ENCODE results near the gene PIK3IP1.
"Not testable (repeated sequence)": the region's sequence is repeated elsewhere in the genome, so short reads cannot be mapped to it uniquely, and the experiment has no call there.

The PIK3IP1 gene, protein sequence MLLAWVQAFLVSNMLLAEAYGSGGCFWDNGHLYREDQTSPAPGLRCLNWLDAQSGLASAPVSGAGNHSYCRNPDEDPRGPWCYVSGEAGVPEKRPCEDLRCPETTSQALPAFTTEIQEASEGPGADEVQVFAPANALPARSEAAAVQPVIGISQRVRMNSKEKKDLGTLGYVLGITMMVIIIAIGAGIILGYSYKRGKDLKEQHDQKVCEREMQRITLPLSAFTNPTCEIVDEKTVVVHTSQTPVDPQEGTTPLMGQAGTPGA

DNA sequence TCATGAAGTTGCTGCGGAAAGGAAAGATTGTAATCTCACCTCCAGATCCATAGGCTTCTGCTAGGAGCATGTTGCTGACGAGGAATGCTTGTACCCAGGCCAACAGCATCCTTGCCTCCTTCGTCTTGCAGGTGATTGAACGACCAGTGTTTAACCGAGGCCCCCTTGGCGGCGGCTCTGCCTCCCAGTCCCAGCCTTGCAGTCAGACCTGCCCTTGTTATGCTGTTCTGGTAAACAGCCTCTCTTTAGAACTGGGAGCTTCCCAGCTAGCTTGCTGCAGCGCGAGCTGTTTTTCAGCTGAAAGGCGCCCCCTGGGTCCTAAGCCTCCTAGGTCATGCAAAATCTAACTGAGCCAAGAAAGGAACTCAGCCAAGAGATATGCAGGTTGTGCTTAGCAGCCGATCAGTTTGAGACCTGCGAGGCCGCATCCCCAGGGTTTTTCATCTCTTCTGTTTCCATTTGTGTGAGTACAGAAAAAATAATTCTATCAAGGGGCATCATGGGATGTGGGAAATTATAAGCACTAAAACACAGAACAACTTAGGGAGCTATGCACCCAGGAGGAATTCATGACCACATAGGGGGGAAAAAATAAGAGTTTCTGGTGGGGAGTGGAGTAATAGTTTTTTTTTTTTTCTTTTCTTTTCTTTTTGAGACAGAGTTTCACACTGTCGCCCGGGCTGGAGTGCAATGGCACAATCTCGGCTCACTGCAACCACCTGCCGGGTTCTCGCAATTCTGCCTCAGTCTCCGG, at the start of gene PIK3IP1:
Gene PIK3IP1, minus strand, starts transcription at position 253 of the 754 bp plus-strand sequence. Its CDS starts 144 bp downstream, at position 109.
- peak; percentile 52 for DNase-seq (ENCODE audit: low read depth)

DNA sequence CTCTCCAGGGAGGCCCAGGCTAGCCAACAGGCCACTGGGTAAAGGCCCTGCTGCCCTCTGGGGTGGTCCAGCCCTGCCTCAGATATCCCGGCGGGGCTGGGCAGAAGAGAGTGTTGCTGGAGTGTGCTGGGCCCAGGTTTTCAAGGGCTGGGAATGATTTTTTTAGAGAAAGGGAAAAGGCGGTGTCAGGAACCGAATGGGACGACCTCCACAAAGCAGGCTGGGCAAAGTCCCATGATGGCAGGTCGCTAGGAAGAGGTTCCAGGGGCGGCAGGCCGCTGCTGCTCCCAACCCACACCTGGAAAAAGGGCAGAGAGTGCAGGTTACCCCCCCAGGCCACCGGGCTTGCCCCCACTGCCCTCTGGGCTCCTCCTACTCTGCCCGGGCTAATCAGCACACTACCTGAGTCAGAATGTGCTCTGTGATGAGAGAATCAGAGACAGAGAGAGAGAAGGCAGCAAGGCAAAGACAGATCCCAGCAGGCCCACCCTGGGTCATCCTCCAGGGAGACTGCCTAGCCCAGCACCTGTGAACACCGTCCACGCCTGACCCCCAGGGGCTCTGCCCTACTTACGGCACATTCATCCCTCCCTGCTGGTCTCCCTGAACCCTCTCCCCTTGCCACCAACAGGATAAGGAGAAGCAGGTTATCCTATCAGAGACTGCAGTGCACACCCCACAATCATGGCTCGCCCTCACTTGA, 49.2 kb upstream of the PIK3IP1 start:
- no peak for DNase-seq (ENCODE audit: low read depth)

DNA sequence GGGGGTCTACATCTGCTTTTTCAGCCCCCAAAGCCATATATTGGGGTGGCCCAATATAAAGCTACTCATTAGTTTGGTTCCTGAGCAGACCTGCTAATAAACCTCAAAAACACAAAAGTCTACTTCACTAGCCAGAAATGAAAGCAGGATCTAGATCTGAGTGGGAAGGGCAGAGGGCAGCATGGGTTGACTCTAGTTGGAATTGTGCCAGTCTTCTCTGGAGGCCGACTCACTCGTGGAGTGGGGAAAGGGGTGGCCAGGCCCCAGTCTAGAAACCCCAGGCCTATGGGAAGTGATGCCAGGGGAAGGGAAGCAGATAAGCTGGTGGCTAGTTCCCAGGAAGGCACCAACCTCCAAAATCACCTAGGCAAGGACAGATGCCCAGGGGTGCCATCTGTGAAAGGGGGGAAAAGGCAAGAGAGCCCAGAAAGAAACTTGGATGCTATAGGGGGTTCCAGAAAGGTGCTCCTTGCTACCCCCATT, 48.5 kb upstream of the PIK3IP1 start:
- no peak for DNase-seq (ENCODE audit: low read depth)

DNA sequence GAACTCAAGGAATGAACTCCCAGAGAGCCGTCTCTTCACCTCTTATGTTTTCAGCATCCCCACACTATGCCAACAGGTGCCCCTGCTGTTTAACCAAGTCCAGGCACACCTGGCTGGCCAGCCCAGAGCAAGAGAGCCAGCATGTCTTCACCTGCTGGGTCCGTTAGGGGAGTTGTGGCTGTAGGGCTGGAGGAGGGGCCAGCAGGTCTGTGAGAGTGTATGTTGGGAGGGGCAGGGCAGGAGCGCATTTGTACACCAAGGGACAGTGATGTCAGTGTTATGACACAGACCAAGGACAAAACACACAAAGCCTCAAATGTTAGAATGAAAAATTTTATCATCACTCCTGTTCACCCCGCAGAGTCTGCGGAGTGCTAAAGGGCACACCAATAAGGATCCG, 48.1 kb upstream of the PIK3IP1 start:
- DNase-seq (ENCODE audit: low read depth), result no peak

DNA sequence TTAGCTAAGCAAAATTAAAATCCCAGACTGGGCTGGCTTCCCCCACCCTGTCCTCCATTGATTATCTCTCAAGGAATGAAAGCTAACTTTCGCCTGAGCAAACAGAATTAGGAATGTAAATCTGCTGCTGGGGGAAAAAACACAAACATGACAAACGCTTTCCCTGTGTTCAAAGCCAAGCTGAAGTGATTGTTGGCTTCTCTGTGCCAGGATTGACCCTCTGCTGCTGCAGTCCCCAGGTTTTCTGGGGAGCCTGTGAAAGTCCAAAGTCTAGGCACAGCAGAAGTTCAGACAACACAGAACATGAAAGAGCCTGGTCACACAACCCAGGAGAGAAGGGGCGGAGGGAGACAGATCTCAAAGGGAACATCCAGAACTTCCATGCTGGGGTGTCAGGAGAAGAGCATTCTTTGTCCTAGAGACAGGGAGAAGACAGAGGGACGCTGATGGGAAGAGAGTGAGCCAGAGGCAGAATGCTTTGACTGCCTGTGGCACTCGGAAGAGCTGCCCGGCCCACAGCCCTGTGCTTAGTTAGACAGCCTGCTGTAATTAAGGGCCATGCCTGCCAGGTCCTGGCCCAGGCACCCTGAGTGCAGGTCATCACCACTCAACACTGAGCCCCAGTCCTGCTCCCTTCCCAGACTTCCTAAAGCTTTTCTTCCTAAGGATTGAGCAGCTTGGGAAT, 47.0 kb upstream of the PIK3IP1 start:
- no peak for DNase-seq (ENCODE audit: low read depth)

DNA sequence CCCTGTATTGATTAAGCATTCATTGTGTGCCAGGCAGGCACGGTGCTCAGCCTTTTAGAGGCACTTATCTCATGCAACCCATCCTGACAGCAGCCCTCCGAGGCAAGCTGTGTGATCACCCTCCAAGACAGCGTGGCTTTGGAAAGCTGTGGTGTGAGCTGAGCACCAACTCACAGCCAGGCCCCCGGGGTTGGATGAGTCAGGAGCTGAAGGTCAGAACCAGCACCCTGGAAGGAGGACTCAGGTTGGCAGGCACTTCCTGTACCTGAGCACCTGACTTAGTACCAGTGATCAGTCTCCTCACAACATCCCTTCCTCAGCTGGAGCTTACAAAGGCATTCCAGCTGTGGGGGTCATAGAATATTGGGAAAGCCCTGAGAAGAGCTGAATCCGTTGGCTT, 44.9 kb upstream of the PIK3IP1 start:
- no peak for DNase-seq (ENCODE audit: low read depth)

DNA sequence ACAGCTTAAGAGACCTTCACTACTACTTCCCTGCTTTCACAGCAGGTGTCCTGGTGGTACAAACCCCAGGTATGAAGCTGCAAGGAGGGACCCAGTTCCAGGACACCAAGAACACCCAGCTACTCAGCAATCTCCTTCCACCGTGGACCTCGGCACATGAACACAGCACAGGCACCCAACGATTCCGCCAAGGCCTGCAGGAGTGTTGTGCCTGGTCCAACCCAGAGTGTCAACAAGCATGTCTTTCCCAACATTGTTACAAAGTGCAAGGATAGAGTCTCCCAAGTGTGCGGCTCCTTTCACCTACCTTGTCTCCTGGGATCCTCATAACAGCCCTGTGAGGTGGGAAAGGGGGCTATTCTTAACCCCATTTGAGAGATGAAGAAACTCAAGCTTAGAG, 42.0 kb upstream of the PIK3IP1 start:
- no peak for DNase-seq (ENCODE audit: low read depth)

DNA sequence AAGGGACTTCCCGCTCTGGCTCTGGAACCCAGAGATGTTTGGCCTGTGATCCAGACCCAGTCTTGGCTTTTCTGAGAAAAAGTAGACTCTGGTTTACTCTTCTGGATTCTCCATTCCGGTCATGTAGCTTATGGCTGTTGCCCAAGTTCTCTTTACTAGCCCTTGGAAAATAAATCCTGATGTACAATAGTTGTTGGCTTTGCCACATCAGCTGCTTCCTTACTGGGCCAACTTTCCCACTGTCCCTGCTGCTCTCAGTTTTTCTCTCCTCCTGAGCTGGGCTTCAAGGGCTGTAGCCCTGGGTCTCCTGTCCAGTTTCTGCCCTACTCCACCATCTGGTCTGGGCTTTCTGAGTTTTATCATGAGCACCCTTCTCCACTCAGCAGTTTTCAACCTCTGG, 41.4 kb upstream of the PIK3IP1 start:
- no peak for DNase-seq (ENCODE audit: low read depth)

DNA sequence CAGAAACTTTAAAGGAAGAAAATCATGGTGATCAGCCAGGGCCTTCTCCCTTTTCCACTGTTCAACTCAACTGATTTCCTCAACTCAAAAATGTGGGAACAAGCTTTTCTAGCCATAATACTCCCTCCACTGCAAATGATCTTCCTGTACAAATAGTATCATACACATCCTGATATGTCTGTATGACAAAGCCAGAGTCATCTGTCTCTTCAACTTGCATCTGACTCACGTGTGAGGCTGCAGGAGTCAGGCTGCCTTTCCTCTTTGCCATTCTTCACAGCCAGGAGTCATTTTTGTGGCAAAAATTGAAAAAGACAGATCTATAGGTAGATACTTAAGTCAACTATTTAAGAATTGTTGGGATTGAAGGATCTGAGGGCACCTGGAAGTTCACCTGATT, 40.6 kb upstream of the PIK3IP1 start:
- DNase-seq (ENCODE audit: low read depth), result no peak

DNA sequence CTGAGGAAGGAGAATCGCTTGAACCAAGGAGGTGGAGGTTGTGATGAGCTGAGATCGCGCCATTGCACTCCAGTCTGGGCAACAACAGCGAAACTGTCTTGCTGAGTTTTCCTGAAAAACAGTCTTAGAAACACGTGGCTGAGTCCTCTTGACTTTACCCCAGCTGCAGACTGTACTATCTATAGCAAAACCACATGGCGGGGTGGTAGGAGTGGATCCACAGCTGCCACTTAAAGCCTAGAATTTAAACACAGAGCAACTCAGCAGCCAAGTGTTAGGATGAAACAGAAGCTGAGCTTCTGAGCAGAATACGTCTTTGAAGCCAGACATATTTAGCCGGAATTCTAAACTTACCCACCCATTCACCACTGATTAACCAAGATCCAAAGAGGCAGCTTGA, 39.7 kb upstream of the PIK3IP1 start:
- DNase-seq (ENCODE audit: low read depth), result no peak

DNA sequence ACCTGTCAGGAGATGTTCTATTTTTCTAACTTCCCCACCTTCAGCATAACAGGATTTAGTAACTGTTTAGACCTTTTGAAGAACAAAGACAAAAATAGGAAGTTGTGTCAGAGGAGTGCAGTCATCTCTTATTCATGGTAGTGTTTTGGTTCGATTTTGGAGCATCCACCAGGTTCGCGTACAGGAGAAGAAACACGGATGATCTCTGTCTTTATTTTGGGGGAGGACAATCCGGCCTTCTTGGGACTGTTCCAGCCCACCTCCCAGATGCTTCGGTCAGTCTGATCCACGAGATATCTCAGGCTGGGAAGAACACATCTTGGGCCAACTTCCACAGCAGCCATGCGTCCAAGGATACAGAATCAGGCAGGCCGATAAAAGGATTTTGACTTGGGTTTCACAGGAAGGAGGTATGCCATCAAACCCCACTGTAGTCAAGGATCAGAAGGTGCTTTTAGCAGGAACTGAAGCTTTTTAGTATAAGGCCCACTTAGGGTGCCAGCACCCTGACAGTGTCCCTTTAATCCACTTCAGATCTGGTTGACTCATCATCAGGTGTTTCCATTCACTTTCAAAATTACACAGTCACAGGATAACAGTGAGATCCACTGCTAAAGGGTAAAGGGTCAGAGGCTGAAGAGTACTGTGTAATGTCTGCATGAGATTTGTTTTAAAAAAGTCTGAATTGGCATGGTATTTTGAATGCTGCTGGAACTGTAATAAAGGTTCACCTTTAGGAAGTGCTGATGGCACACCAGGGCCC, 37.3 kb upstream of the PIK3IP1 start:
- DNase-seq (ENCODE audit: low read depth), result no peak

DNA sequence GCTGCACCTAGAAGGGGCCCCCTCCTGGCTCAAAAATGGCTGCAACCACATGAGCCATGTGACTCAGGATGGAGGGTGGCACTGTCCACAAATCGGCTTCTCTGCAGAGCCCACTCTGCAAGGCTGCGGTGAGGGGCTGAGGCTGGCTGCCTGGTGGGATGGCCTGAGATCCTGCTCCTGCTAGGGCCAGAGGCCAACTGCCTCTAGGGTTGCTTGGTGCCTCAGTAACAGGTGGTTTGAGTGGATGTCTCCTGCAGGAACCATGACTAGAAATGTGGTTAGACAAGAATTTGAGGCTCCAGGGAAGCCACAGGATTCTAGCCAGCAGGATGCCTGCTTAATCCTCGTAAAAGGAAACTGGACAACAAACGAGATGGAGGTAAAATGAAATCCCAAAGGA, 36.7 kb upstream of the PIK3IP1 start:
- DNase-seq (ENCODE audit: low read depth), result no peak

DNA sequence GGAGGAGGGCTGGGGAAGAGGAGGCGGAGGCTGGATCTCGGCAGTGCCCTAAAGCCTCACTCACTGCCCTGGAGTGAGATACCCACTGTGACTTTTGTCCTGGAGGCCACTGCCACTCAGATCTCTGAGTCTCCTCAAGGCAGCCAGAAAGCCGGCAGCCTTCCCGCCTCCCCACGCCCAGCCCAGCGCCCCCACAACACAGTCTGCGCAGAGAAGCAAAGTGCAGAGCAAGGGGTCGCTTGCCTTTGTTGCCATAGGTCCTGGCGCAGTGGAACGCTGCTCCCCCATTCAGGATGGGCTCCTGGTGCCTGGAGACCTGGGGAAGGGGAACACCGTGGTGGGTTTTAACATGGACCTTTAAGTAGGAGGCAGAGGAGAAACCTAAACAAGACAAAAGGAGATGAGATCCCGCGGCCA, 36.3 kb upstream of the PIK3IP1 start:
- no peak for DNase-seq (ENCODE audit: low read depth)

DNA sequence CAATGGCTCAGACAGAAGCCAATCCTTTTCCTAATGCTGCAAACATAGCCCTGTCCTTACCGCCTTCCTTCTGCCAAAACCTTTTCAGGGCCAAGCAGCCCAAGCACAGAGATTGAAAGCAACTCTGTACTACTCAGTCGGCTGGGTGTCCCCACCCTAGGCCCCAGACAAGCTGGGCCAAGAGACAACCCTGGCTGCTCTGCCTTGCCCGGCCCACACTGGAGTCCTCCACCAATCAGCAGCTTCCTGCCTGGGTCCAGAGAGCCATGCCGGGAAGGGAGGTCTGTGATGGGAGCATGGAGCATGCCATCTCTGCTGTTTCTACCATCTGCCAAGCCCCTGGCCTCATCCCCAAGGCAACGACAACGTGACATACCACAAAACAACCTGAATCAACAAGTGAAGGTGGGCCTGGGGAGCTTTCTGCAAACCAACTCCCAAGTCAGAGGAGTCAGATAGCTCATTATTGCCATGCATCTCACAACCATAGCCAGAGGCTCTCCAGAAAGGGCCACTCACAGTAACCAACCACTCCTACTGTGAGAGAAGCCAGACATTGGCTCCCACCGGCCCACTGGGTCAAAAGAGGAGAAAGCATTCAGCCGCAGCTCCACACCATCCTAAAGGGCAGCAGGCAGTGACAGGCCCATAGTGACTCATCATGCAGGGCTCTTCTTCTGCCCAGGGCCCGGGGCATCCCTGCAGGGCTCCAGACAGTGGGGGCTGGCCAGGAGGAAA, 35.7 kb upstream of the PIK3IP1 start:
- no peak for DNase-seq (ENCODE audit: low read depth)

DNA sequence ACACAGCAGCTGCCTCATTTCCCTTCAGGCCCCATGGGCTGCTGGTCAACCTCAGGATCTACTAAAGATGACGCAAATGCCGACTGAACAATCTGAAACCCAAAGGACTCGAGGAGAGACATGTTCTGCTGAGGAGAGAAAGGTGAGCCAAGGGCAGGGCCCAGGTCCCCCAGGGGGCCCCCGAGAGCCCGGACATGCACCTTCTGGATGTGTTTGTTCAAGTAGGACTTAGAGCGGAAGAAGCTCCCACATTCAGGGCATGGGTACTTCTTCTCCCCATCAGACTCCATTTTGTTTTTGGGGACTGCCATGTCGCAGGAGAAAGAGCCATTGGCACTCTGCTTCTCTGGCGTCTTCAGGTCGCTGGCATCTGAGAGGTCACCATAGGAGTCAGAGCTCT, 34.6 kb upstream of the PIK3IP1 start:
- no peak for DNase-seq (ENCODE audit: low read depth)

DNA sequence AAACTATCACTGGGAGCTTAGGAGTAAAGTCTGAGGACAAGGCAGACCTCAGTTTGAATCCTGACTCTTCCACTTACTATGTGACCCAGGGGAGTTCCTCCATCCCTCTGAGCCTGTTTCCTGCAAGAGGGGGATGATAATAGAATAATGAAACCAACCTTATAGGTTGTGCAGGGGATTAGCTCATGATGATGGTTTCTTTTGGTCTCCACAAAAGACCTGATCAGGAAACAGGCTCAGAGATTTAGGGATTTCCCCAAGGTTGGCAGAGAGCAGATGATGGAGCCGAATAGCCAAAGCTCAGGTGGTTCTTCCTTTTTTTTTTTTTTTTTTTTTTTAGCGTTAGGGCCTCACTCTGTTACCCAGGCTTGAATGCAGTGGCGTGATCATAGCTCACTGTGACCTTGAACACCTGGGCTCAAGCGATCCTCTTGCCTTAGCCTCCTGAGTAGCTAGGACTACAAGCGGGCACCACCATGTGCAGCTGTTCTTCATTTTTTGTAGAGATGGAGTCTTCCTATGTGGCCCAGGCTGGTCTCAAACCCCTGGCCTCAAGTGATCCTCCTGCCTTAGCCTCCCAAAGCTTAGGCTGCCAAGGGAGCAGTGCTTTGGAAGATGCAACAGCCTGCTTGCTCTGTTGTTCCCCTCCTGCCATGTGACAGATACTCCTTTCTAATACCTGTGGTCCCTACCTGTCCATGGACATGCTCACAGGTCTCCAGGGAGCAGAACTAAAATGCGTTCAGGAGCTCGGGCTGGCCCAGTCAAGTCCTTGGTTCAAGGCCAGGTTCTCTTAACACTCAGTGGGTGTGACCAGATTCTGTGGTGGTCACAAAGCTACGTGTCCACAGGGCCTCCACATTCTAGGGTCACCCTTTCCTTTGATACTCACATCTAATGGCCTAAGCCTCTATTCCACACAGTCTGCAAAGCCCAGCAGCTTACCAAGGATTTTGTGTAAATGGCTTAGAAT, 31.6 kb upstream of the PIK3IP1 start:
- no peak for DNase-seq (ENCODE audit: low read depth)

DNA sequence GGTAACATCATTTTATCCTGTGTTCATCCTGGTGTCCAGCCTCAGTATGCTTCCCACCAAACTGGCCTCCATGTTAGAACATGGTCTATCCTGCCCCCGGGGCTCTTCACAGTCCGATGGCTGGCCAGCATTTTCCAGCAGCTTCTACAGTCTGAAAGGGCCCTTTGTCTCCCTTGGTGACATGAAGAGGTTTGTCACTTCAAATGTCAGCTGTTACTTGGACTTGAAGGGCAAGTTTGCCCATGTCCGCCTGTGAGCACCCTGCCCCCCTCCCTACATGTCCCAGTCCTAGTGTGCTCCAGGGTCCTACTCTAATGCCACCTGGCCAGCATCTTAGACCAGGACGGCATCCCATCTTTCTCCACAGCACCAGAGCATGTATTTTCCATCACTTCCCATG, 29.1 kb upstream of the PIK3IP1 start:
- no peak for DNase-seq (ENCODE audit: low read depth)

DNA sequence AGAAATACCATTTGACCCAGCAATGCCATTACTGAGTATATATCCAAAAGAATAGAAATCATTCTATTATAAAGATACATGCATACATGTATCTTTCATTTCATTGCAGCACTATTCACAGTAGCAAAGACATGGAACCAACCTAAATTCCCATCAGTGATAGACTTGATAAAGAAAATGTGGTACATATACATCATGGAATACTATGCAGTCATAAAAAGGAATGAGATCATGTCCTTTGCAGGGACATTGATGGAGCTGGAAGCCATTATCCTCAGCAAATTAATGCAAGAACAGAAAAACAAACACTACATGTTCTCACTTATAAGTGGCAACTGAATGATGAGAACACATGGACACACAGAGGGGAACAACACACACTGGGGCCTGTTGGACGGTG, 21.9 kb upstream of the PIK3IP1 start:
- DNase-seq (ENCODE audit: low read depth), result not testable (repeated sequence)

DNA sequence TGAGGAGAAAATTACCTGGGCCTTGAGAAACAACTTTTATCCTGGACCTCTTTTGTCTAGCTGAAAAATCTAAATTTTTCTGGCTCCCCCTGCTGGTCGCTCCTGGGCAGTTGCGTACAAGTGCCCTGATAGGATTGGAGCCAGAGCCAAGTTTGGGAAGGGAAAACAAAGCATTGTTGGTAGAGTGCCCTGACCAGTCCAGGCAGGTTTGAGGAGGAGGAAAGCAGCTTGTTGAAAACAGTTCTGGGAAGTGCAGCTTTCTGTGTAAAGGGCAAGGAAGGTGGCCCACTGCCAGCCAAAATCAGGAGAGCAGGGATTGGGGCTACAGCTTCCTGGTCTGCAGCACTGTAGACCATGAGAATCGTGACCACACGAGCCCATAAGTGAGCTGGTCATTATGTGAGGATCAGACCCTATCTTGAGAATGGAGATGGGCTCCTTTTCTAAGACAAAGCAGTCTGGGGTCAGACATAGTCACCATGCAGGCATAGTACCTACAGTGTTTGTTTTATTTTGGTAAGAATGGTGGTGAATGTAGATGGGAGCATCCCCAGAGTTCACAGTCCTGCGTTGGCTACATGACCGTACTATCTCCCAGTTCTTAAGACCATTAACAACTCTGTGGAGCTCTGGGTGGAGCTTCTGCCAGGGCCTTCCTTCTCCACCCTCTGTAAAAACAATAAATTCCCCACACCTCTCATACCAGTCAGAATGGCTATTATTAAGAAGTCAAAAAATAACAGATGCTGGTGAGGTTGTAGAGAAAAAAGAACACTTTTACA, 21.3 kb upstream of the PIK3IP1 start:
- DNase-seq (ENCODE audit: low read depth), result peak; percentile 37
